Parathyroid adenoma (tissue), 2 donors: Measurements from ENCODE around the gene SORBS1.

Experiments
- H2AFZ ChIP-seq: fragments of 300-600 bp; sonication (generic); one replicate; pipeline ENCODE4 v1.7.0; 2017; ENCODE audit warnings: antibody characterized with exemption, mild to moderate bottlenecking
- H3K27ac ChIP-seq: fragments of 300-600 bp; sonication (generic); one replicate; pipeline ENCODE4 v1.7.0; 2017
- H3K27me3 ChIP-seq: fragments of 300-600 bp; sonication (generic); one replicate; pipeline ENCODE4 v1.7.0; 2017; ENCODE audit warnings: low read length; ENCODE audit not compliant: control insufficient read depth, insufficient read depth
- H3K36me3 ChIP-seq: fragments of 300-600 bp; sonication (generic); one replicate; pipeline ENCODE4 v1.7.0; 2017; ENCODE audit warnings: low read length; ENCODE audit not compliant: control insufficient read depth, insufficient read depth
- H3K4me1 ChIP-seq: fragments of 300-600 bp; sonication (generic); one replicate; pipeline ENCODE4 v1.7.0; 2017; ENCODE audit warnings: control low read depth
- H3K4me2 ChIP-seq: fragments of 300-600 bp; sonication (generic); one replicate; pipeline ENCODE4 v1.7.0; 2017; ENCODE audit warnings: low read length
- H3K4me3 ChIP-seq: fragments of 300-600 bp; sonication (generic); one replicate; pipeline ENCODE4 v1.7.0; 2017; ENCODE audit warnings: low read depth, low read length
- H3K79me2 ChIP-seq: fragments of 300-600 bp; sonication (generic); one replicate; pipeline ENCODE4 v1.7.0; 2017; ENCODE audit warnings: control low read depth
- H3K9ac ChIP-seq: fragments of 300-600 bp; sonication (generic); one replicate; pipeline ENCODE4 v1.7.0; 2017; ENCODE audit warnings: mild to moderate bottlenecking
- H3K9me3 ChIP-seq: fragments of 300-600 bp; sonication (generic); one replicate; pipeline ENCODE4 v1.7.0; 2017; ENCODE audit warnings: low read length; ENCODE audit not compliant: control insufficient read depth
- TF ChIP-seq, protein P1 (sequence below): fragments of 300-600 bp; sonication (generic); IDR thresholded peaks from one replicate; pipeline ENCODE4 v1.7.0; 2017; ENCODE audit warnings: antibody characterized with exemption, mild to moderate bottlenecking
- donor health status: primary hyperparathyroidism.

SORBS1 gene

DNA sequence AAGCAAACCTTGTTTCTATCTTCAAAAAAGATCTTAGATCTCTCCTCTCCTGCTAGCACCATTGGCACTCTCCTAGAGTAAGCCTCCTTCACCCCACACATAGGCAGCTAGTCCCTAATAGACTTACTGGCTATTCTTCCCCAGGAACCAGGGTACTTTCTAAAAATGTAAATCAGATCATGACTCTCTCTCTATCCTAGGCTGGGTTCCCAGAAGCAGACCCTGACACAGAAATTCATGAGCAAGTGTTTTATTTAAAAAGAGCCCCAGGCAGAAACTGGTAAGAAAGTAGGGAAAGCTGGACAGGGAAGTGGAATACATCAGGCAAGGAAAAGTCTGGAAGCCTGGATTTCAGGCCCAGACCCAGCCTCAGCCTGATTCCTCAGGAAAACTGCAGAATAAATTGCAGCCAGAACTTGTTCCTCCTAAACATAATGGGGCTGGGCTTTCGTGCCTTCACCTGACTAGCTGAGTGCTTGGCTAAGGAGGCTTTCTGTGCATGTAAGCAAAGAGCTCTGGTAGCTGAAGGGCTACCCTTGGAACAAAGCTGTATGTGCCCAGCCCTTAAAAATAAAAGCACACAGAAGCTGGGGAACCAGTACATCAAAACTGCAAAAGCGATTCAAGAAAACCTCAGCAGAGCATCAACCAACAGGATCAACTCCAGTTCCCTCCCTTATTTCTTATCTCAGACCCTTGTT, 18.8 kb upstream of the SORBS1 start:
- TF ChIP-seq, protein P1, sequence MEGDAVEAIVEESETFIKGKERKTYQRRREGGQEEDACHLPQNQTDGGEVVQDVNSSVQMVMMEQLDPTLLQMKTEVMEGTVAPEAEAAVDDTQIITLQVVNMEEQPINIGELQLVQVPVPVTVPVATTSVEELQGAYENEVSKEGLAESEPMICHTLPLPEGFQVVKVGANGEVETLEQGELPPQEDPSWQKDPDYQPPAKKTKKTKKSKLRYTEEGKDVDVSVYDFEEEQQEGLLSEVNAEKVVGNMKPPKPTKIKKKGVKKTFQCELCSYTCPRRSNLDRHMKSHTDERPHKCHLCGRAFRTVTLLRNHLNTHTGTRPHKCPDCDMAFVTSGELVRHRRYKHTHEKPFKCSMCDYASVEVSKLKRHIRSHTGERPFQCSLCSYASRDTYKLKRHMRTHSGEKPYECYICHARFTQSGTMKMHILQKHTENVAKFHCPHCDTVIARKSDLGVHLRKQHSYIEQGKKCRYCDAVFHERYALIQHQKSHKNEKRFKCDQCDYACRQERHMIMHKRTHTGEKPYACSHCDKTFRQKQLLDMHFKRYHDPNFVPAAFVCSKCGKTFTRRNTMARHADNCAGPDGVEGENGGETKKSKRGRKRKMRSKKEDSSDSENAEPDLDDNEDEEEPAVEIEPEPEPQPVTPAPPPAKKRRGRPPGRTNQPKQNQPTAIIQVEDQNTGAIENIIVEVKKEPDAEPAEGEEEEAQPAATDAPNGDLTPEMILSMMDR: no peak
- Histone ChIP-seq H3K36me3 (no peaks in the 10 kb centered on the region), H2AFZ (no peak overlapping the region), H3K9me3 (no peaks in the 10 kb centered on the region), H3K4me3 (no peak overlapping the region), H3K79me2 (no peaks in the 10 kb centered on the region), H3K27ac (no peak overlapping the region), H3K4me1 (no peaks in the 10 kb centered on the region), H3K27me3 (no peaks in the 10 kb centered on the region), H3K4me2 (no peak overlapping the region), H3K9ac (no peak overlapping the region)

DNA sequence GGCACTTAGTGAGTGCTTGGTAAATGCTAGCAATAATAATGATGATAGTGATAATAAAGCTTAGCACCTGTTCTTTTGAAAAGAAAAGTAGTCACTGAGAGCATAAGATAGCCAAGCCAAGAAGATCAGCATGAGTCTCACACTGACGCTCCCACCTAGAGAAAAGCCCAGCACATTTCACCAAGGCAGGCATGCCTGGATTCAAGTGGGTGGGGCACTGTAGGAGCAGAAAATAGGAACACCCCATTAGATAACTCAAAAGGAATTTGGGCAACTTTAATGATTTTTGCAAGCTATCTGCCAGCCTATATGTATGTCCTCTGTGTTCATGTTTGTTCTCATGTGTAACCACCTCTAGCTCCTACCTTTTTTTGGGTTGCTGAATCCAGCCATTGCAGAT, 18.1 kb upstream of the SORBS1 start:
- H2AFZ ChIP-seq: no peak overlapping the region
- H3K27ac ChIP-seq: no peak overlapping the region
- no peaks in the 10 kb centered on the region for H3K79me2 ChIP-seq
- TF ChIP-seq, protein P1: no peak
- no peak overlapping the region for H3K4me3 ChIP-seq
- H3K36me3 ChIP-seq: no peaks in the 10 kb centered on the region
- H3K4me1 ChIP-seq: no peaks in the 10 kb centered on the region
- H3K4me2 ChIP-seq: no peak overlapping the region
- H3K9me3 ChIP-seq: no peaks in the 10 kb centered on the region
- H3K27me3 ChIP-seq: no peaks in the 10 kb centered on the region
- H3K9ac ChIP-seq: no peak overlapping the region

DNA sequence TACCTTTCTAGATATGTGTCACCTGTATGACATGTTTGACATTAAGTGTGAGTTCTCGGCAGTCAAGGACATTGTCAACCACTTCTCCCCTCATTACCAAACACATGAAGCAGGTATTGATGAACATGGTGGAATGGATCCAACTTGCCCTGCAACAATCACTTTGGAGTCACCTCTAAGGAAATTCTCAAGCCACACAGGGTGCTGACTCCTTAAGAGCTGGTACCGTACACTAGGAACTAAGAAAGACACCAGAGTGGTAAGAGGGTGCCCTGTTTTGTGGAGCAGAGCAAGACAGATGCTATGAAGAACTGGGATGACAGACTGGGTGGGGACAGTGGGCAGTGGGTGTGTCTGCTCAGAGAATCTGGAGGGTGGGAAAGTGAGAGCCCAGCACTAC, 17.4 kb upstream of the SORBS1 start:
- no peak overlapping the region for H2AFZ ChIP-seq
- no peaks in the 10 kb centered on the region for H3K27me3 ChIP-seq
- TF ChIP-seq, protein P1: no peak
- no peak overlapping the region for H3K27ac ChIP-seq
- no peaks in the 10 kb centered on the region for H3K4me1 ChIP-seq
- H3K9me3 ChIP-seq: no peaks in the 10 kb centered on the region
- no peaks in the 10 kb centered on the region for H3K79me2 ChIP-seq
- no peak overlapping the region for H3K4me2 ChIP-seq
- no peak overlapping the region for H3K9ac ChIP-seq
- H3K4me3 ChIP-seq: no peak overlapping the region
- H3K36me3 ChIP-seq: no peaks in the 10 kb centered on the region

DNA sequence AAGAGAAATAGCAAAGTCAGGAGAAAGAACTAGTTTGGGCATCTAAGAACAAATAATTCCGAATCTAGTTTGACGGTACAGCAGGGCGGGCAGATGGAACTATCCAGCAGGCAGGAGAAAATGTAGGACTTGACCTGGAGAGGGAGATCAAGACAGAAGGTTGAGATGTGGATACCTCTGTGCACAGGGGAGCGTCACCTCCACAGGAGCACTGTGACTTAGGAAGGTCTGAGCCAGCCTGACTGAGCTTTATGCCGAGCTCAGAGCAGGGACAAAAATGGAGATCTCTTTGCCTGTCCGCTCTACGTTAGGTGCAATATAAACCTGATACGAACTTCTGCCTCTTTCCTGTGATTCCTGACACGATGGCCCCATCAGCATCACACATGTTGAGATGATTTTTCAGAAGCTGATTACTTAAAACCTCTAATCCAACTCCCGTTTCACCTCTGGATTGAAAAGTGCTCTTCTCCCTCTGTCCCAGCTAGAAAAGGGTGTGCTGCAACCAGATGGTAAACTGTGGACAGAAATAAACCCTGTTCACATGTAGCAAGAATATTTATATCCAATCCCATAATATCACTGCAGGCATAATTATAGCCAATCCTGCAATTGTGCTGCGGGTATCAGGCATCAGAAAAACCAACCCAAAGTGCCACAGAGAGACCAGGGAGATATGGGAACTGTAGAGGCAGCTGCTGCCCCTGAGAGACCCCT, 13.6 kb upstream of the SORBS1 start:
- Histone ChIP-seq H3K4me1 (no peaks in the 10 kb centered on the region), H3K27me3 (no peaks in the 10 kb centered on the region), H3K4me2 (no peak overlapping the region), H3K9me3 (no peaks in the 10 kb centered on the region), H3K4me3 (no peak overlapping the region), H3K9ac (no peak overlapping the region), H3K79me2 (no peaks in the 10 kb centered on the region), H3K27ac (no peak overlapping the region), H2AFZ (no peak overlapping the region), H3K36me3 (no peaks in the 10 kb centered on the region)
- TF ChIP-seq, protein P1: no peak
